GM21390 (cell line): Measurements from ENCODE around the gene GCM1.

Experiments
- ATAC-seq: cut with Tn5 transposase; IDR thresholded peaks from one replicate; pipeline ENCODE4 v1.9.1; 2021; ENCODE audit not compliant: unreplicated experiment

GCM1 gene

DNA sequence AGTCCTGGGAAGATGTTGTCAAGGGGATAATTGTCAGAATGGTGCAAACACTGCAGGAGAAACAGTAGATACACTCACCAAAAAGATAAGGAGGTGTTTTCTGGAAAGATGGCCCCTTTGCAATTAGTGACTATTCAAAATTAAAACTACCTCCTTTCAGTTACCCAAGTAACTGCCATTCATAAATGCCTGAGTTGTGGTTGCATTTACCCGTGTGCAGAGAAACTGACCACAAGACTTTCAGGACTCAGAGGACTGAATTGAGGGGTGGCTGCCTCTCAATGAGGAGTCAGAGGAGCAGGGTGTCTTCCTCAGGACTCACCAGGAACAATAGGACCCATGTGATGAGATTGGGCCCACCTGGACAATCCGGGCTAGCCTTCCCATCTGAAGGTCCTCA, 39.0 kb downstream of the GCM1 start:
- ATAC-seq, result peak; percentile 70

DNA sequence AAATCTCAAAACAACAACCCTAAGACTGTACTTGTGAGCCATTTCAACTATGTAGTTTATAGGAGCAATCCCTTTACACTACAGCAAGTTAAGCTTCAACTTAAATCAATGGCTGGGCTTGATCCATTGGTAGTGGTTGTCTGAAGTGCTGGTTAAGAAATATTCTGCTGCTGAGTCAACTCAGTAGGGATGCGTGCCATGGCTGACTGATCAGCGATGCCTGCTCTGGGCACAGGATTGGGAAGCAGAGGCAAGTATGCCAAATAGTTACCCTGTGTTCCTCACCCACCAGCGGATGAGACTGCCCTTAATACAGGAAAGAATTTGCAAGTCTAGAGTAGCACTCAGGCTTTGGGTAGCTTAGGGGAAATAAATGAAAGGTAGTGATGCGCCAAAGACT, 41.5 kb downstream of the GCM1 start:
- no peak for ATAC-seq

DNA sequence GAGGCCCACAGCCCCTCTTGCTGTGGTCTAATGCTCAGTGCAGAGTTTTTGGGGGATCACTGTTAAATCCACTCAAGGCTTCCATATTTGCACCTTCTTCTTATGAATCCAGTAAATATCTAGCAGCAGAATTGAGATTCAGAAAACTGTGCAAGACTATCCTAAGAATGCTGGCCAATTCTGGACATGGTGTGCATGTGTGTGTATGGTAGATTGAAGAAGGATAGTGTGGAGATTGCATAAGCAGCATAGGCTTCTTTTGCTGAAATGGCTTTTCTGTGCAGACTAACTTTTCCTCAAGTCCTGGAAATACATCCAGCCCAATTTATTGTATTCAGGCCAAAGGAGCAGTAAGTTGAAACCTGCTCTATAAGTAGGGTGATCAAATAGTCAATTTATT, 43.7 kb downstream of the GCM1 start:
- ATAC-seq, result no peak

DNA sequence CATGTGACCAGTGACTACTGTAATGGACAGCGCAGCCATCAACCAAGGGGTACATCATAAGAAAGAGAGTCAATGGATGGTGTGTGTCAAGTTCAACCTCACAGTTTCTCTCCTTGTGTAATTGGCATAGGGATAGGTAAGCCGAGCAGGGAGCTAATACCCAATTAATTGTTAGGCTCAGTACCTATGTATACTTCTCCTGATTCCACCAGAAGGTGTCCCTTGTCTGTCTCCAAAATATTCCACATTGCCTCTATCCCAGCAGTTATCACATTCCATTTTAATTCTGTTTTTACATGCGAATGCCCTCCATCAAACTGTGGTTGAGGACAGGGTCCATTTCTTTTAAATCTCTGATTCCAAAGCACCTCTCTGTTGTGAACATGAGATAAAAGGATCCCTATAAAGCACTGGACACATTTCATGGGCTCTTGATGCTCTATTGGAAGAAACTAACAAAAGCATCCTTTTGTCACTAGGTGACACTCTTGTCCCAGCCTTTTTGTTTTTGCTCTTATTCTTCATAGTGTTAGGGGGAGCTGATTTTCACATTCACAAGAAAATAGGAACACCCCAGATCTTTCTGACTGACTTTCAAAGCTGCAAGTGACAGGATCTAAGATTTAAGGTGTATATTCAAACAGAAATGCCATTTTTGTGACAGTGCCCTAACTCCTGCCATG, 44.5 kb downstream of the GCM1 start:
- no peak for ATAC-seq

DNA sequence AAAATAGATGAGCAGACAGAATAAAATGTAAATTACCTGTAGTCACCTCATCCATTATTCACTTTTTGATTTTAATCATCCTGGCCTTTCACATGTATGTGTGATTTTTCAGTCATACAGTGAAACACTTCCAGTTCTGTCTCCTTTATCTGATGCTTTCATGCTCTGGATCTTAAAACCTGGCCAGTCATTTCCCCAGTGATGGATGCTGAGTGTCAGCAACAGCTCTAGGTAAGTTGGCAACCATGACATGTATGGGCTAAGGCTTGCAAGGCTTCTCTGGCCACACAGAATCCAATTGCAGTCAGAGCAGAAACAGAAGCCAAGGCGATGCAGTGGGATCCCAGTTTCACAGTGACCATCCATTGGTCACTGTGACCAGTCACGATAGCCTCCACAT, 47.6 kb downstream of the GCM1 start:
- ATAC-seq, result no peak

DNA sequence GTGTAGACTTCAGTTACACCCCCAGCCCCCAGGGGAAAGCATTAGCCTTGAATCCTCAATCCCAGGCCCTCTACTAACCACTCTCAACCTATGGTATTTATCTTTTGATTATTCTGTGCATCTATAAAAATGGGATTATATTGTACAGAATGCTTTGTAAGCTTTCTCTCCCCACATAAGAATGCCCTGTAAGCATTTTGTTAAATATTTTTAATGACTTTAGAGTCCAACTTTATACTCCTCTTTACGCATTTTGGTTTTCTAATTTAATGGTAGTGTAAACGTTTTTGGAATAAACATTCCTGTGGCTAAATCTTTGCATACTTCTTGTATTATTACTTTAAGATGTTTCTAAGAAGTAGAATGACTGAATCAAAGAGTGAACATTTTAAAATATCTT, 48.1 kb downstream of the GCM1 start:
- ATAC-seq, result no peak

DNA sequence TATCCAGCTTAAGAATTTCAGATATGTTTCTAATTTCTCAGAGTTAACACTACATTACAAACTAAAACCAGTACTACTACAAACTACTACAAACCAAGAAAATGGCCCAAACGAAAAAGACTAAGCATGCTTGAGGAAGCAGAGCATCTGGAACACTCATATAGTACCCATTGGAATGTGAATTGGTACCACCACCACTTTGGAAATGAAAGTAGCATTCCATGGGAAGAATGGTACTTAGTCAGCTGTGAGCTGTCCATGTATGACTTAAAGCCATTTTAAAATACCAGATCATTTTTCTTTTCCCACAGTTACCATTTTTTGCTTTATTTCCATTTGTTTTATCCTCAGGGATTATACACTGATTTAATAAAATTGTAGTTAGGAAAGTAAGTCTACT, 52.9 kb downstream of the GCM1 start:
- no peak for ATAC-seq

DNA sequence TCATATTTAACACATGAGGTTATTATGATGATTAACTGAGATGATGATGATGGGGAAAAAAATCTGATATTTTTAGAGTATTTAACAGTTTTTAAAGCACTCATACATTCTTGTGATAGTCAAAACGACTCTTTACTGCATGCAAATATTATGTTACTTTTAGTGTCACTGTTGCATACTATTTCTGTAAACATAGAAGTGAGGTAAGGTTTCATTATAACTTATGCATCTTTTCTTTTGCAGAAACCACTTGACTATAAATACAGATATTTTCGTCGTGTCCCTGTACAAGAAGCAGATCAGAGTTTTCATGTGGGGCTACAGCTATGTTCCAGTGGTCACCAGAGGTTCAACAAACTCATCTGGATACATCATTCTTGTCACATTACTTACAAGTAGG, 53.4 kb downstream of the GCM1 start:
- no peak for ATAC-seq

DNA sequence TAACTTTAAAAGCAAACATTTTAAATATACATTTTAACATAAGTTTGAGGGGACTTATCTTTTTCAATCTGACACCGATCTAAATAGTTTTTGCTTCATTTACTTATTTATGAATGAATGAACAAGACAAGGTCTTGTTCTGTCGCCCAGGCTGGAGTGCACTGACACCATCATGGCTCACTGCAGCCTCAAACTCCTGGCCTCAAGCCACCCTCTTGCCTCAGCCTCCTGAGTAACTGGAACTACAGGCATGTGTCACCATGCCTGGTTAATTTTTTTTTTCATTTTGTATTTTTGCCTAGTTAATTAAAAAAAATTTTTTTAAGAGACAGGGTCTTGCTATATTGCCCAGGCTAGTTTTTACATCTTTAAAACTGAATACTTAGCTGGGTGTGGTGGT, 58.1 kb downstream of the GCM1 start:
- no peak for ATAC-seq

DNA sequence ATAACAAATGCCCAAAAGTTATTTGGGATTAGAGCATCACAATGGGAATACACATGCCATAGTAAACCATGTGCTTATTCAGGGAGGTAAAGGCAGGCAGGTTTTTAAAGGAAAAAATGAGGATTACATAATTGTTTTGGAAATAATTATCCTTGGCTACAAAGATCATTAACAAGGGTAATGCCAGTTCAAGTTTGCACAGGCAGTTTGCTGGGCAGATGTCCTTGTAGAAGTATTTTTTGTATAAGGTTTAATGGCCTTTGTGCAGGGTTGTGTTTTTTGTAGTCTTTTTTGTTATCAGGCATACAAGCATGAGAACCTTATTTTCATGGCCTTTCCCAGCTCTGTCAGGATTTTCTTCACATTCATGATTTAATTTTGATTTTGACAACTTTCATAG, 58.7 kb downstream of the GCM1 start:
- no peak for ATAC-seq

DNA sequence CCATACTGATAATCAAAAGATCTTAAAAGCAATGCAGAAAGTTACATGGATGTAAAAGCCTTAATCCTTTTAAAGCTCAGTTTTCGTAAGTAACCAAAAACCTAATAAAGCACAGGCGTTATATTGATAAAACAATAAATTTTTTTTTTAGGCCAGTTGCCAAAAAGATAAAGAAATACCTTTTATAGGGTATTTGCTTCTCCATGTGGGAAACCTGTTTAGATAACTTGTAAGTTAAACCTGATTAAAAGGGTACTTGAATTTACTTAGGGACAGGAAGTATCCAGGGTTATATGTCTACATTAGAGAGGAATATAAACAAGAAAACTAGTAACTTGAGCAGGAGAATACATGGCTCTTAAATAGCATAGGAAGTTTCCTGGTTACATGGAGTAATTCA, 62.3 kb downstream of the GCM1 start:
- ATAC-seq, result no peak

DNA sequence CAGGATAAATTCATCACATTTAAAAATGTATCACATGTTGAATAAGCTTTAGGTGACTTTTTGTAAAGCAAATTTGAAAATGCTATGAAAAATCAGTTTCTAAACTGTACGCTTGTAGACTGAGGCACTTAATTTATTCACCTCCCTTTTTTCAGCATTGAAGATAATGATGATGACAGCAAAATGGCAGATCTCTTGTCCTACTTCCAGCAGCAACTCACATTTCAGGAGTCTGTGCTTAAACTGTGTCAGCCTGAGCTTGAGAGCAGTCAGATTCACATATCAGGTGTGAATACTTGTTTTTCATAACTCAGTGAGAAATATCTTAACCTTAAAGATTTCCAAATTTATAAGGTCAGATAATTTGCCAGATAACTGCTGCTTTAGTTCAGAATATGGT, 67.8 kb downstream of the GCM1 start:
- ATAC-seq, result no peak
